Activated naive CD4-positive, alpha-beta T cell treated with anti-CD3 and anti-CD28 coated beads for 36 hours (primary cell): ENCODE data around the gene CPT2. TPM values are rescaled to one million over a fixed set of nuclear protein-coding genes. Genes with fewer than 3 reads are reported as not detected.
"Not testable (repeated sequence)": the region's sequence is repeated elsewhere in the genome, so short reads cannot be mapped to it uniquely, and the experiment has no call there.

Source experiments
- CTCF ChIA-PET: fragments of 350-600 bp; sonication (Branson Sonifier 250); formaldehyde crosslinking; loops from one replicate; lab custom pipeline; 2021; ENCODE audit warnings: antibody characterized with exemption; lab: Charles Lee
- DNase-seq: peaks from one replicate; pipeline ENCODE4 v3.0.0-alpha.2; 2020
- H3K27ac Mint-ChIP-seq: one replicate; pipeline ENCODE4 v1.8.0; 2021; ENCODE audit warnings: mild to moderate bottlenecking, mixed read lengths
- H3K27me3 Mint-ChIP-seq: one replicate; pipeline ENCODE4 v1.8.0; 2021; ENCODE audit warnings: low read depth, mixed read lengths
- H3K36me3 Mint-ChIP-seq: one replicate; pipeline ENCODE4 v1.8.0; 2021; ENCODE audit warnings: low read depth, mixed read lengths
- H3K4me1 Mint-ChIP-seq: one replicate; pipeline ENCODE4 v1.8.0; 2021; ENCODE audit warnings: low read depth, mixed read lengths
- H3K4me3 Mint-ChIP-seq: one replicate; pipeline ENCODE4 v1.8.0; 2021; ENCODE audit warnings: mild to moderate bottlenecking, moderate library complexity, mixed read lengths
- H3K9me3 Mint-ChIP-seq: one replicate; pipeline ENCODE4 v1.8.0; 2021; ENCODE audit warnings: mixed read lengths
- intact Hi-C: fragments of 100-400 bp; cut with micrococcal nuclease; formaldehyde crosslinking; loops from one replicate; pipeline ENCODE4 v1.15.1; 2023
- total RNA-seq, 2 experiments: library from RNA; stranded (reverse); gene quantifications; one replicate each; pipeline ENCODE4 v1.2.3, GENCODE V29; 2021

CPT2 gene
- total RNA-seq, 2 experiments from 2014 or later, result 11.3 to 13.8 TPM

- Mint-ChIP-seq H3K9me3 (no peaks in the 10 kb centered on the region), H3K4me3 (peak overlapping the region; percentile 96), H3K4me1 (peaks cover 21% of the 10 kb centered on the region), H3K36me3 (peaks cover 23% of the 10 kb centered on the region), H3K27me3 (no peaks in the 10 kb centered on the region), H3K27ac (peak overlapping the region; percentile 97)
- no peak for DNase-seq
- intact Hi-C loops, result loop anchor here (5.0 kb wide), 3 partner anchors 214 to 496 kb away; partner anchors contain the start of gene ECHDC2
- CTCF ChIA-PET, result interaction anchor here (1.1 to 1.3 kb wide), 2 partner anchors 12 to 80 kb away, joined by 3 to 5 read pairs; no protein-coding TSS in a partner anchor
These were observed 1.6 kb downstream of the CPT2 start for GRCh38 chr1:53198241-53198651.

- CTCF ChIA-PET, result interaction anchor here (0.5 kb wide), 1 partner anchor 12 kb away, joined by 4 read pairs; no protein-coding TSS in a partner anchor
- Mint-ChIP-seq H3K27me3 (no peaks in the 10 kb centered on the region), H3K27ac (no peak overlapping the region), H3K9me3 (peaks cover 19% of the 10 kb centered on the region), H3K36me3 (peaks cover 55% of the 10 kb centered on the region), H3K4me1 (peaks cover 3% of the 10 kb centered on the region), H3K4me3 (no peak overlapping the region)
- intact Hi-C loops, result no loop called here
- DNase-seq, result no peak
These were observed 6.8 kb downstream of the CPT2 start for GRCh38 chr1:53203466-53203865.

- H3K27me3 Mint-ChIP-seq, intact Hi-C loops, H3K4me1 Mint-ChIP-seq, DNase-seq, H3K4me3 Mint-ChIP-seq, CTCF ChIA-PET, H3K27ac Mint-ChIP-seq: not testable (repeated sequence)
- peaks cover 66% of the 10 kb centered on the region for H3K36me3 Mint-ChIP-seq
- peaks cover 19% of the 10 kb centered on the region for H3K9me3 Mint-ChIP-seq
These were observed 8.9 kb downstream of the CPT2 start for GRCh38 chr1:53205496-53205895.

- H3K4me3 Mint-ChIP-seq, H3K4me1 Mint-ChIP-seq, CTCF ChIA-PET, H3K27ac Mint-ChIP-seq, intact Hi-C loops, H3K27me3 Mint-ChIP-seq: not testable (repeated sequence)
- DNase-seq, result peak; percentile 53
- Mint-ChIP-seq H3K9me3 (peaks cover 19% of the 10 kb centered on the region), H3K36me3 (peaks cover 65% of the 10 kb centered on the region)
These were observed 9.6 kb downstream of the CPT2 start for GRCh38 chr1:53206083-53206685.

GRCh38 chr1:53206735-53207379, 10.2 kb downstream of the CPT2 start:
- Mint-ChIP-seq H3K4me3 (no peak overlapping the region), H3K27ac (no peak overlapping the region), H3K36me3 (peaks cover 65% of the 10 kb centered on the region), H3K4me1 (no peaks in the 10 kb centered on the region), H3K9me3 (peaks cover 19% of the 10 kb centered on the region), H3K27me3 (no peaks in the 10 kb centered on the region)
- no peak for DNase-seq
- CTCF ChIA-PET, result no interaction called here
- intact Hi-C loops, result no loop called here

GRCh38 chr1:53207726-53208125, 11.1 kb downstream of the CPT2 start:
- Mint-ChIP-seq H3K36me3 (peaks cover 65% of the 10 kb centered on the region), H3K27me3 (no peaks in the 10 kb centered on the region), H3K9me3 (peaks cover 19% of the 10 kb centered on the region), H3K27ac (no peak overlapping the region), H3K4me3 (no peak overlapping the region), H3K4me1 (no peaks in the 10 kb centered on the region)
- CTCF ChIA-PET, result no interaction called here
- intact Hi-C loops, result no loop called here
- DNase-seq, result no peak

GRCh38 chr1:53210352-53210751, 13.7 kb downstream of the CPT2 start:
- intact Hi-C loops, result no loop called here
- CTCF ChIA-PET, result no interaction called here
- H3K36me3 Mint-ChIP-seq, result peaks cover 40% of the 10 kb centered on the region

GRCh38 chr1:53210954-53211353, 14.3 kb downstream of the CPT2 start:
- CTCF ChIA-PET, result interaction anchor here (0.5 kb wide), 1 partner anchor 956 kb away, joined by 3 read pairs; no protein-coding TSS in a partner anchor
- Mint-ChIP-seq H3K4me1 (no peaks in the 10 kb centered on the region), H3K36me3 (peaks cover 36% of the 10 kb centered on the region), H3K27ac (no peak overlapping the region), H3K27me3 (no peaks in the 10 kb centered on the region), H3K9me3 (peaks cover 9% of the 10 kb centered on the region), H3K4me3 (no peak overlapping the region)
- intact Hi-C loops, result no loop called here
- no peak for DNase-seq

More at GRCh38 chr1:53210352-53210751, 13.7 kb downstream of the CPT2 start:
- no peak overlapping the region for H3K27ac Mint-ChIP-seq
- no peaks in the 10 kb centered on the region for H3K4me1 Mint-ChIP-seq
- H3K4me3 Mint-ChIP-seq, result no peak overlapping the region
- no peak for DNase-seq
- no peaks in the 10 kb centered on the region for H3K27me3 Mint-ChIP-seq
- H3K9me3 Mint-ChIP-seq, result peaks cover 12% of the 10 kb centered on the region

- H3K27ac Mint-ChIP-seq, result no peak overlapping the region
- H3K27me3 Mint-ChIP-seq, result no peaks in the 10 kb centered on the region
- H3K4me1 Mint-ChIP-seq, result peaks cover 13% of the 10 kb centered on the region
- H3K4me3 Mint-ChIP-seq, result no peak overlapping the region
- H3K36me3 Mint-ChIP-seq, result peaks cover 12% of the 10 kb centered on the region
- CTCF ChIA-PET, result interaction anchor here (1.1 kb wide), 1 partner anchor 16 kb away, joined by 3 read pairs; no protein-coding TSS in a partner anchor
- H3K9me3 Mint-ChIP-seq, result no peaks in the 10 kb centered on the region
- intact Hi-C loops, result no loop called here
- DNase-seq, result no peak
These were observed 17.8 kb downstream of the CPT2 start for GRCh38 chr1:53214376-53214940.

GRCh38 chr1:53218201-53218600, 21.6 kb downstream of the CPT2 start:
- Mint-ChIP-seq H3K27ac (peak overlapping the region; percentile 36), H3K4me1 (peaks cover 24% of the 10 kb centered on the region), H3K4me3 (no peak overlapping the region), H3K9me3 (no peaks in the 10 kb centered on the region), H3K27me3 (no peaks in the 10 kb centered on the region), H3K36me3 (no peaks in the 10 kb centered on the region)
- no peak for DNase-seq
- CTCF ChIA-PET, result no interaction called here
- intact Hi-C loops, result no loop called here

- CTCF ChIA-PET, result no interaction called here
- no peaks in the 10 kb centered on the region for H3K9me3 Mint-ChIP-seq
- peaks cover 24% of the 10 kb centered on the region for H3K4me1 Mint-ChIP-seq
- intact Hi-C loops, result loop anchor here (1.0 to 5.0 kb wide), 5 partner anchors 19 to 853 kb away; partner anchors contain the start of genes CC2D1B, CPT2, IFT25 and LRRC42
- H3K36me3 Mint-ChIP-seq, result no peaks in the 10 kb centered on the region
- H3K4me3 Mint-ChIP-seq, result peak overlapping the region; percentile 91
- H3K27me3 Mint-ChIP-seq, result no peaks in the 10 kb centered on the region
- peak overlapping the region; percentile 95 for H3K27ac Mint-ChIP-seq
- DNase-seq, result no peak
These were observed 23.1 kb downstream of the CPT2 start for GRCh38 chr1:53219711-53220110.

- intact Hi-C loops, result loop anchor here (1.0 to 5.0 kb wide), 5 partner anchors 18 to 854 kb away; partner anchors contain the start of genes CC2D1B, CPT2, IFT25 and LRRC42
- Mint-ChIP-seq H3K4me3 (peak within 1 kb of the TSS; percentile 91), H3K27ac (peak within 1 kb of the TSS; percentile 95), H3K9me3 (no peaks in the 10 kb centered on the region), H3K27me3 (no peaks in the 10 kb centered on the region), H3K36me3 (no peaks in the 10 kb centered on the region), H3K4me1 (peaks cover 24% of the 10 kb centered on the region)
- CTCF ChIA-PET, result interaction anchor here (1.4 kb wide), 1 partner anchor 12 kb away, joined by 3 read pairs; no protein-coding TSS in a partner anchor
- DNase-seq, result peak; percentile 96
These were observed 23.7 kb downstream of the CPT2 start, which contains the start of gene CZIB for GRCh38 chr1:53220171-53220961. CZIB (minus strand) TSS chr1:53220634; CDS start chr1:53220575, 59 bp downstream.
